ENCODE results near the gene ADGRV1. TPM values are rescaled to one million over a fixed set of nuclear protein-coding genes. Genes with fewer than 3 reads are reported as not detected.
"Not testable (repeated sequence)": the region's sequence is repeated elsewhere in the genome, so short reads cannot be mapped to it uniquely, and the experiment has no call there.

ADGRV1 gene
- total RNA-seq, 3 donors from 2014 or later, result 0.32 to 0.54 (median 0.53) TPM

GRCh38 chr5:90560771-90561170, 2.2 kb downstream of the ADGRV1 start:
- DNase-seq (no peak), ATAC-seq (no peak)
- no peaks in the 10 kb centered on the region for H3K36me3 Mint-ChIP-seq (ENCODE audit: insufficient read depth)
- H3K9me3 Mint-ChIP-seq, result no peaks in the 10 kb centered on the region
- no peak overlapping the region for H3K4me3 Mint-ChIP-seq
- H3K27me3 Mint-ChIP-seq (ENCODE audit: low read depth), result peaks cover 48% of the 10 kb centered on the region
- peaks cover 8% of the 10 kb centered on the region for H3K4me1 Mint-ChIP-seq (ENCODE audit: low read depth)

GRCh38 chr5:90561766-90562165, 3.2 kb downstream of the ADGRV1 start:
- Mint-ChIP-seq H3K36me3 (ENCODE audit: insufficient read depth) (no peaks in the 10 kb centered on the region), H3K9me3 (no peaks in the 10 kb centered on the region), H3K4me1 (ENCODE audit: low read depth) (peaks cover 8% of the 10 kb centered on the region), H3K4me3 (no peak overlapping the region), H3K27me3 (ENCODE audit: low read depth) (peaks cover 41% of the 10 kb centered on the region)
- DNase-seq (no peak), ATAC-seq (no peak)

- ATAC-seq, result no peak
- no peaks in the 10 kb centered on the region for H3K36me3 Mint-ChIP-seq (ENCODE audit: insufficient read depth)
- H3K9me3 Mint-ChIP-seq, result no peaks in the 10 kb centered on the region
- H3K27me3 Mint-ChIP-seq (ENCODE audit: low read depth), result peaks cover 36% of the 10 kb centered on the region
- no peak for DNase-seq
- peaks cover 8% of the 10 kb centered on the region for H3K4me1 Mint-ChIP-seq (ENCODE audit: low read depth)
- H3K4me3 Mint-ChIP-seq, result no peak overlapping the region
Observed at GRCh38 chr5:90562341-90562740, 3.7 kb downstream of the ADGRV1 start.

DNA sequence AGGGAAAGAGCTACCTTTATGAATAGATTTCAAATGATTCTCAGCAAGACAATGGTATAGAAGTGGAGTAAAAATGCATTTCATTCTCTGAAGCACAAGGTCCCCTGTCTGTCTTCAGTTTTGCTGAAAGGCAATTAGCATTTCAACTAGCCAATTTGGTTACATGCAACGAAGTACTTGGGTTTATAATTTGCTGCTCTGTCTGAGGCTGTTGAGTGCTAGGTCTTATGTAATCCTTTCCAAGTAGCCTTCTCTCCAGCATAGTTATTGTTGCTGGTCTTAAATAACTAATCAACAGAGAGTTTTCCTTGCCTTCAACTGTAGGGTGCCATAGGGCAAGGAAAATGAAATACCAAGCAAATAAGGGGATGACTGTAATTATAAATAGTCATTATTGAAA, 4.5 kb downstream of the ADGRV1 start:
- peaks cover 28% of the 10 kb centered on the region for H3K27me3 Mint-ChIP-seq (ENCODE audit: low read depth)
- H3K36me3 Mint-ChIP-seq (ENCODE audit: insufficient read depth), result no peaks in the 10 kb centered on the region
- no peak overlapping the region for H3K4me3 Mint-ChIP-seq
- H3K4me1 Mint-ChIP-seq (ENCODE audit: low read depth), result peaks cover 5% of the 10 kb centered on the region
- ATAC-seq (no peak), DNase-seq (no peak)
- no peaks in the 10 kb centered on the region for H3K9me3 Mint-ChIP-seq

GRCh38 chr5:90565491-90565890, 6.9 kb downstream of the ADGRV1 start:
- H3K36me3 Mint-ChIP-seq (ENCODE audit: insufficient read depth), result no peaks in the 10 kb centered on the region
- no peaks in the 10 kb centered on the region for H3K4me1 Mint-ChIP-seq (ENCODE audit: low read depth)
- no peak overlapping the region for H3K4me3 Mint-ChIP-seq
- H3K9me3 Mint-ChIP-seq, result no peaks in the 10 kb centered on the region
- ATAC-seq, result no peak
- no peak for DNase-seq
- H3K27me3 Mint-ChIP-seq (ENCODE audit: low read depth), result peaks cover 18% of the 10 kb centered on the region

DNA sequence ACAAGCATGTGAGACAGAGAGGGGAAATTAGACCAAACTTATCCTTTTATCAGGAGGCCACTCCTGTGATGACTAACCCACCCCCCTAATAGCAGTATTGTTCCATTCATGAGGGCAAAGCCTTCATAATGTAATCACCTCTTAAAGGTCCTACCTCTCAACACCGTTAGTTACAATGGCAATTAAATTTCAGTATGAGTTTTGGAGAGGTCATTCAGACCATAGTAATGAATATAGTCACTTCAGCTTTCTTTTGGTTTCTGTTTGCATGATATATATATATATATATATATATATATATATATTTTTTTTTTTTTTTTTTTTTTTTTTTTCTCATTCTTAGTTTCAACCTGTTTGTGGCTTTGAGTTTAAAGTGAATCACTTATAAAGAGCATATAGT, 10.5 kb downstream of the ADGRV1 start:
- no peak overlapping the region for H3K4me3 Mint-ChIP-seq
- H3K36me3 Mint-ChIP-seq (ENCODE audit: insufficient read depth), result no peaks in the 10 kb centered on the region
- no peaks in the 10 kb centered on the region for H3K4me1 Mint-ChIP-seq (ENCODE audit: low read depth)
- no peak for DNase-seq
- no peaks in the 10 kb centered on the region for H3K9me3 Mint-ChIP-seq
- ATAC-seq, result no peak
- H3K27me3 Mint-ChIP-seq (ENCODE audit: low read depth), result peaks cover 18% of the 10 kb centered on the region

DNA sequence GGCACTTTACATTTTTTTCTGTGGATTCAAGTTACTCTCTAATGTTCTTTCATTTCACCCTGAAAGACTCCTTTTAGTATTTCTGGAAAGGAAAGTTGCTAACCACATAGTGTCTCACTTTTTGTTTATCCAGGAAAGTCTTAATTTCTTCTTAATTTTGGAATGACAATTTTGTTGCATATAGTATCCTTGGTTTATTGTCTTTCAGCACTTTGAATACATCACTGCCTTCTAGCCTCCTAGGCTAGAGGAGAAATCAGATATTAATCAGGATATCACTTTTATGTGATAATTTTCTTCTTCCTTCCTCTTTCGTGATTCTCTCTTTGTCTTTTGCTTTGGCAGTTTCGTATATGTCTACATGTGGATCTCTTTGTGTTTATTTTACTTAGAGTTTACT, 11.4 kb downstream of the ADGRV1 start:
- ATAC-seq (no peak), DNase-seq (no peak)
- H3K27me3 Mint-ChIP-seq (ENCODE audit: low read depth), result peaks cover 16% of the 10 kb centered on the region
- H3K4me1 Mint-ChIP-seq (ENCODE audit: low read depth), result no peaks in the 10 kb centered on the region
- H3K9me3 Mint-ChIP-seq, result no peaks in the 10 kb centered on the region
- no peak overlapping the region for H3K4me3 Mint-ChIP-seq
- H3K36me3 Mint-ChIP-seq (ENCODE audit: insufficient read depth), result no peaks in the 10 kb centered on the region

- peaks cover 17% of the 10 kb centered on the region for H3K27me3 Mint-ChIP-seq (ENCODE audit: low read depth)
- no peaks in the 10 kb centered on the region for H3K9me3 Mint-ChIP-seq
- H3K4me3 Mint-ChIP-seq, result no peak overlapping the region
- DNase-seq (no peak), ATAC-seq (no peak)
- no peaks in the 10 kb centered on the region for H3K36me3 Mint-ChIP-seq (ENCODE audit: insufficient read depth)
- H3K4me1 Mint-ChIP-seq (ENCODE audit: low read depth), result no peaks in the 10 kb centered on the region
Observed at GRCh38 chr5:90571147-90571773, 12.7 kb downstream of the ADGRV1 start.

- no peak overlapping the region for H3K4me3 Mint-ChIP-seq
- no peaks in the 10 kb centered on the region for H3K4me1 Mint-ChIP-seq (ENCODE audit: low read depth)
- peaks cover 15% of the 10 kb centered on the region for H3K9me3 Mint-ChIP-seq
- no peak for ATAC-seq
- DNase-seq, result no peak
- H3K27me3 Mint-ChIP-seq (ENCODE audit: low read depth), result peaks cover 26% of the 10 kb centered on the region
- no peaks in the 10 kb centered on the region for H3K36me3 Mint-ChIP-seq (ENCODE audit: insufficient read depth)
Observed at GRCh38 chr5:90575712-90576111, 17.1 kb downstream of the ADGRV1 start.

GRCh38 chr5:90576566-90576965, 18.0 kb downstream of the ADGRV1 start:
- H3K27me3 Mint-ChIP-seq (ENCODE audit: low read depth), result peaks cover 24% of the 10 kb centered on the region
- not testable (repeated sequence) for ATAC-seq; H3K4me1 Mint-ChIP-seq (ENCODE audit: low read depth); H3K4me3 Mint-ChIP-seq; H3K36me3 Mint-ChIP-seq (ENCODE audit: insufficient read depth); DNase-seq
- peaks cover 18% of the 10 kb centered on the region for H3K9me3 Mint-ChIP-seq

GRCh38 chr5:90579905-90580304, 21.3 kb downstream of the ADGRV1 start:
- not testable (repeated sequence) for H3K36me3 Mint-ChIP-seq (ENCODE audit: insufficient read depth); DNase-seq; H3K4me3 Mint-ChIP-seq; H3K4me1 Mint-ChIP-seq (ENCODE audit: low read depth); ATAC-seq
- H3K27me3 Mint-ChIP-seq (ENCODE audit: low read depth), result peaks cover 24% of the 10 kb centered on the region
- H3K9me3 Mint-ChIP-seq, result peaks cover 18% of the 10 kb centered on the region

- Mint-ChIP-seq H3K9me3 (peaks cover 18% of the 10 kb centered on the region), H3K4me1 (ENCODE audit: low read depth) (no peaks in the 10 kb centered on the region), H3K27me3 (ENCODE audit: low read depth) (peaks cover 27% of the 10 kb centered on the region), H3K4me3 (no peak overlapping the region), H3K36me3 (ENCODE audit: insufficient read depth) (no peaks in the 10 kb centered on the region)
- ATAC-seq, result no peak
- no peak for DNase-seq
Observed at GRCh38 chr5:90581956-90582355, 23.4 kb downstream of the ADGRV1 start.

GRCh38 chr5:90585337-90585986, 26.9 kb downstream of the ADGRV1 start:
- no peak for ATAC-seq
- Mint-ChIP-seq H3K4me3 (no peak overlapping the region), H3K9me3 (peaks cover 6% of the 10 kb centered on the region)

DNA sequence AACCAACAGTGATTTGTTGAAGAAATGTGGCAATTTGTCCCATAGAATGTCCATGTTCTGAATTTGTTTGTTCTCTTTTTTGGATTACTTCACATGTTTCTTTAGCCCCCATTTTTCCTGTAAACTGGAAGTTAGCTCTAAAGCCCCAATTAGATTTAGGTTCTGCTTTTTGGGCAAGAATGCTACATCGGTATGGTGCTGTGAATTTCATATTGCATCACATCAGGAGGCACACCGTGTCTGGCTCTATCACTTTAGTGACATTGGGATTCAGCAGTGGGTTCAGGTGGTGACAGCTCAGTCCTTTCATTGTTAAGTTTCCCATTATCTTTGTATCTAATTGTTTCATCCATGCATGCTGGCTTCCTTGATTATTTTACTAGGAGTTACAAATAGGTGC, 27.9 kb downstream of the ADGRV1 start:
- Mint-ChIP-seq H3K27me3 (ENCODE audit: low read depth) (peaks cover 24% of the 10 kb centered on the region), H3K4me1 (ENCODE audit: low read depth) (no peaks in the 10 kb centered on the region), H3K4me3 (no peak overlapping the region), H3K36me3 (ENCODE audit: insufficient read depth) (no peaks in the 10 kb centered on the region), H3K9me3 (no peaks in the 10 kb centered on the region)
- ATAC-seq (no peak), DNase-seq (no peak)

More at GRCh38 chr5:90585337-90585986, 26.9 kb downstream of the ADGRV1 start:
- no peaks in the 10 kb centered on the region for H3K36me3 Mint-ChIP-seq (ENCODE audit: insufficient read depth)
- H3K27me3 Mint-ChIP-seq (ENCODE audit: low read depth), result peaks cover 24% of the 10 kb centered on the region
- no peaks in the 10 kb centered on the region for H3K4me1 Mint-ChIP-seq (ENCODE audit: low read depth)
- no peak for DNase-seq

DNA sequence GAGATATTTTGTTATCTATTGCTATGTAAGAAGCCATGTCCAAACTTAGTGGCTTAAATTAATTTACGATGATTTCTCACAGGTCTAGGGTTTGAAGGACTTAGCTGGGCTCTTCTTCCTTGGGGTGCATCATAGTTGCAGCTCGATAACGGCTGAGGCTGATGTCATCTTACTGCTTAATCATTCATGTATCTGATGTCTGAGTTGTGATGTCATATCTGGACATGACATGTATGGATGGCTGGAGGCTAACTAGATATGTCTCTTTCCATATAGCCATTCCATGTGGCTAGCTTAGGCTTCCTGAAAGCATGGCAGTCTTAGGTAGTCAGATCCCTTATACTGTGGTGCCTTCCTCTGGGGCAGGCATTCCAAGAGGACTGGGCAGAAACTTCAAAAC, 31.6 kb downstream of the ADGRV1 start:
- H3K9me3 Mint-ChIP-seq, result no peaks in the 10 kb centered on the region
- ATAC-seq (no peak), DNase-seq (no peak)
- no peaks in the 10 kb centered on the region for H3K36me3 Mint-ChIP-seq (ENCODE audit: insufficient read depth)
- peaks cover 18% of the 10 kb centered on the region for H3K27me3 Mint-ChIP-seq (ENCODE audit: low read depth)
- no peak overlapping the region for H3K4me3 Mint-ChIP-seq
- H3K4me1 Mint-ChIP-seq (ENCODE audit: low read depth), result no peaks in the 10 kb centered on the region
